HepG2 (cell line): ENCODE results near the gene ABHD4. TPM values are rescaled to one million over a fixed set of nuclear protein-coding genes. Genes with fewer than 3 reads are reported as not detected.

ENCODE experiments used
- ASH2L ChIP-seq: fragments of 300-600, 200-600 bp; sonication (generic); IDR thresholded peaks from 2 replicates; pipeline ENCODE4 v1.7.0; 2017; ENCODE audit warnings: low read depth, mild to moderate bottlenecking, moderate library complexity, mixed read lengths, low read length; ENCODE audit not compliant: insufficient read length
- BCLAF1 ChIP-seq: fragments of 450-650 bp; IDR thresholded peaks from 2 replicates; pipeline ENCODE4 v1.6.1; 2017; ENCODE audit warnings: mild to moderate bottlenecking
- GATA4 ChIP-seq: sonication (generic); IDR thresholded peaks from 2 replicates; pipeline ENCODE4 v1.6.1; 2016; ENCODE audit warnings: antibody characterized with exemption, low read depth, borderline replicate concordance
- HNRNPL ChIP-seq: fragments of 200-400 bp; formaldehyde crosslinking; IDR thresholded peaks from 2 replicates; pipeline ENCODE4 v1.6.1; 2017; ENCODE audit warnings: mild to moderate bottlenecking, low read depth, low read length
- IKZF5 ChIP-seq: IDR thresholded peaks from 2 replicates; pipeline ENCODE4 v1.6.1; 2018; ENCODE audit warnings: missing genetic modification reagents, mild to moderate bottlenecking, missing compliant biosample characterization
- ISL2 ChIP-seq: sonication (generic); formaldehyde crosslinking; IDR thresholded peaks from 2 replicates; pipeline ENCODE4 v1.5.0; 2020; ENCODE audit warnings: missing genetic modification reagents
- KDM4B ChIP-seq: sonication (generic); formaldehyde crosslinking; IDR thresholded peaks from 2 replicates; pipeline ENCODE4 v1.4.0; 2020; ENCODE audit warnings: missing genetic modification reagents
- MED1 ChIP-seq: sonication (generic); formaldehyde crosslinking; IDR thresholded peaks from 2 replicates; pipeline ENCODE4 v1.4.0; 2020; ENCODE audit warnings: missing genetic modification reagents
- NKX3-1 ChIP-seq: sonication (generic); formaldehyde crosslinking; IDR thresholded peaks from 2 replicates; pipeline ENCODE4 v1.5.0; 2020; ENCODE audit warnings: missing genetic modification reagents
- NR2F2 ChIP-seq: IDR thresholded peaks from 2 replicates; pipeline ENCODE4 v1.6.1; 2012; ENCODE audit warnings: low read depth, inconsistent platforms, borderline replicate concordance
- PHF5A ChIP-seq: IDR thresholded peaks from one replicate; pipeline ENCODE4 v1.6.1; 2018; ENCODE audit warnings: low read depth, missing genetic modification reagents; ENCODE audit not compliant: unreplicated experiment
- POLR2G ChIP-seq: fragments of 200-400 bp; formaldehyde crosslinking; IDR thresholded peaks from 2 replicates; pipeline ENCODE4 v1.6.1; 2018; ENCODE audit warnings: mild to moderate bottlenecking, low read depth, low read length, moderate library complexity
- TP53 ChIP-seq: sonication (generic); formaldehyde crosslinking; conservative IDR thresholded peaks from 2 replicates; pipeline ENCODE4 v1.4.0; 2020; ENCODE audit warnings: missing genetic modification reagents
- XRCC5 ChIP-seq: fragments of 200-400 bp; formaldehyde crosslinking; optimal IDR thresholded peaks from 2 replicates; pipeline ENCODE3; 2017; ENCODE audit warnings: mild to moderate bottlenecking, low read length
- ZMYM4 ChIP-seq: sonication (generic); formaldehyde crosslinking; IDR thresholded peaks from 2 replicates; pipeline ENCODE4 v1.8.1; 2023; ENCODE audit warnings: mild to moderate bottlenecking, missing genetic modification reagents
- ZNF280B ChIP-seq: sonication (generic); formaldehyde crosslinking; IDR thresholded peaks from 2 replicates; pipeline ENCODE4 v1.5.0; 2020; ENCODE audit warnings: missing genetic modification reagents, mild to moderate bottlenecking, borderline replicate concordance
- ZNF383 ChIP-seq: sonication (generic); formaldehyde crosslinking; IDR thresholded peaks from 2 replicates; pipeline ENCODE4 v1.4.0; 2020; ENCODE audit warnings: missing genetic modification reagents, mild to moderate bottlenecking, borderline replicate concordance
- ZNF557 ChIP-seq: sonication (generic); formaldehyde crosslinking; IDR thresholded peaks from 2 replicates; pipeline ENCODE4 v1.4.0; 2020; ENCODE audit warnings: missing genetic modification reagents
- ZNF564 ChIP-seq: sonication (generic); formaldehyde crosslinking; IDR thresholded peaks from 2 replicates; pipeline ENCODE4 v1.8.1; 2023; ENCODE audit warnings: mild to moderate bottlenecking, missing genetic modification reagents
- ZNF691 ChIP-seq: sonication (generic); formaldehyde crosslinking; IDR thresholded peaks from 2 replicates; pipeline ENCODE4 v1.4.0; 2020; ENCODE audit warnings: missing genetic modification reagents, low read depth, mild to moderate bottlenecking, borderline replicate concordance
- ZNF770 ChIP-seq: sonication (generic); formaldehyde crosslinking; IDR thresholded peaks from 2 replicates; pipeline ENCODE4 v1.5.0; 2020; ENCODE audit warnings: mild to moderate bottlenecking, missing genetic modification reagents
- ZNF792 ChIP-seq: IDR thresholded peaks from 2 replicates; pipeline ENCODE4 v1.6.1; 2016
- polyA plus RNA-seq, 8 experiments: library from polyadenylated mRNA; depleted of rRNA in 3 of 8; stranded (reverse) in 7 of 8; unstranded in 1 of 8; fragments of >200 nt; fragmentation: Illumina TruSeq in 4 of 8; extraction: Trizol in 4 of 8; gene quantifications; 2 replicates each; pipeline versions ENCODE4 v1.2.1 to v1.2.3, GENCODE V29; 2011 to 2016; ENCODE audit warnings: low read depth in 4 of 8, missing spikeins in 1 of 8, mixed read lengths in 1 of 8; ENCODE audit not compliant: insufficient read depth in 1 of 8
- total RNA-seq, 5 experiments: library from RNA; depleted of rRNA; stranded (reverse); fragments of >200 nt; fragmentation: Illumina TruSeq; extraction: Trizol; gene quantifications; 2 replicates each; pipeline ENCODE4 v1.2.3, GENCODE V29; 2016; ENCODE audit warnings: low read depth in 1 of 5

The ABHD4 gene
- total and polyA plus RNA-seq, 2 of the 13 experiments (the other 11 are each of a cell fraction or from before 2014, with no cell fraction given), result 16.1 to 47.5 TPM

- TF ChIP-seq NR2F2, result peak; percentile 52; the same call in 1 of the 2 replicates
- no peak for TF ChIP-seq ZNF280B (CRISPR knock-in tag)
- TF ChIP-seq HNRNPL, result peak; percentile 75; the same call in 1 of the 2 replicates
- TF ChIP-seq XRCC5, result peak; percentile 99
- peak; percentile 51 for TF ChIP-seq PHF5A (CRISPR knock-in tag)
- TF ChIP-seq ISL2 (CRISPR knock-in tag), result peak; percentile 86; the same call in 1 of the 2 replicates
- TF ChIP-seq KDM4B (CRISPR knock-in tag), result peak; percentile 46; the same call in 1 of the 2 replicates
- peak; percentile 23; the same call in 1 of the 2 replicates for TF ChIP-seq ZNF792
- TF ChIP-seq ZMYM4, result peak; percentile 43; the same call in 1 of the 2 replicates
- TF ChIP-seq ZNF557 (CRISPR knock-in tag), result peak; percentile 59; the same call in 1 of the 2 replicates
- peak; percentile 72 for TF ChIP-seq ASH2L
- TF ChIP-seq POLR2G, result no peak
- TF ChIP-seq MED1, result peak; percentile 61; the same call in 1 of the 2 replicates
- peak; percentile 39; the same call in 1 of the 2 replicates for TF ChIP-seq ZNF383
- peak; percentile 52; the same call in 1 of the 2 replicates for TF ChIP-seq NKX3-1 (CRISPR knock-in tag)
- peak; percentile 58; the same call in 1 of the 2 replicates for TF ChIP-seq TP53 (CRISPR knock-in tag)
- no peak for TF ChIP-seq ZNF564 (CRISPR knock-in tag)
- TF ChIP-seq ZNF691 (CRISPR knock-in tag), result peak; percentile 88; the same call in 1 of the 2 replicates
- TF ChIP-seq ZNF770 (CRISPR knock-in tag), result peak; percentile 67; the same call in 1 of the 2 replicates
- peak; percentile 76 for TF ChIP-seq IKZF5 (CRISPR knock-in tag)
- TF ChIP-seq BCLAF1, result no peak
- no peak for TF ChIP-seq GATA4
Observed at GRCh38 chr14:22556990-22557623, 41.0 kb upstream of the ABHD4 start (continued).
